ENCODE results near the gene PRKN.

DNA sequence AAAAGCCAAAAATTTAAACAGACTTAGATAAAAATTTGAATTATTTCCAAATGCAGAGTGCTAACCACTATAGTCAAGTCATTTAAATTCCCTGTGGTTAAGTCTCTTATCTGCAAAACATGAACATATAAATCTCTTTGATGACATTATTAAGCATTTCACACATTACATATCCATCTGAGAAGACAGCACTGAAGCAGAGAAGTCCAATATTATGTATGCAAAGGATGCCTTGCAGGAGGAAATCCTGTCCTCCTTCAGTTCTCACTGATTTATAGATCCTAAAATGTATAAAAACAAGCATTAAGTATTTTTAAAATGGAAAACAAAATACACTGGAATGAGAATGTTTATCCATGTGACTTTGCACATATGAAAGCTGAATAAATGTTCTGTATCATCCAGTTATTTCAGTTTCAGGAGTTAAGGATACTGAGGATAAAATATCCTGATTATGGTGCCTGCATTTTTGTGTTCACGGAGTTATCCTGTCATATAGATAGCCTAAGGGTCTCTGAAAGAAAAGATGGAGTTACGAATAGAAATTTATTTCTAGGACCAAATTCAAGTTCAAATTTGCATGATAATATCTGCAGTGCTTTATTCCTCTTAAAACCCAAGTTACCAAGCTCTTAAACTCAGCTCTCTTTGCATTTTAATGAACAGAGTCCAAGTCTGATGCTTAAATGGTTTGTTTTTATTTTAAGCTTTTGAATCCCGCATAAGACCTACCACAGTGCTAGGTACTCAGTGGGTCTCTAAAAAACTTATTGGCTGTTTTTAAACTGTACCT lies 145.4 kb downstream of the PRKN start:
- TF ChIP-seq, protein P1, sequence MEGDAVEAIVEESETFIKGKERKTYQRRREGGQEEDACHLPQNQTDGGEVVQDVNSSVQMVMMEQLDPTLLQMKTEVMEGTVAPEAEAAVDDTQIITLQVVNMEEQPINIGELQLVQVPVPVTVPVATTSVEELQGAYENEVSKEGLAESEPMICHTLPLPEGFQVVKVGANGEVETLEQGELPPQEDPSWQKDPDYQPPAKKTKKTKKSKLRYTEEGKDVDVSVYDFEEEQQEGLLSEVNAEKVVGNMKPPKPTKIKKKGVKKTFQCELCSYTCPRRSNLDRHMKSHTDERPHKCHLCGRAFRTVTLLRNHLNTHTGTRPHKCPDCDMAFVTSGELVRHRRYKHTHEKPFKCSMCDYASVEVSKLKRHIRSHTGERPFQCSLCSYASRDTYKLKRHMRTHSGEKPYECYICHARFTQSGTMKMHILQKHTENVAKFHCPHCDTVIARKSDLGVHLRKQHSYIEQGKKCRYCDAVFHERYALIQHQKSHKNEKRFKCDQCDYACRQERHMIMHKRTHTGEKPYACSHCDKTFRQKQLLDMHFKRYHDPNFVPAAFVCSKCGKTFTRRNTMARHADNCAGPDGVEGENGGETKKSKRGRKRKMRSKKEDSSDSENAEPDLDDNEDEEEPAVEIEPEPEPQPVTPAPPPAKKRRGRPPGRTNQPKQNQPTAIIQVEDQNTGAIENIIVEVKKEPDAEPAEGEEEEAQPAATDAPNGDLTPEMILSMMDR (IDR thresholded peaks at IDR 0.05), result no peak
- no peak for TF ChIP-seq EZH2phosphoT487 (IDR thresholded peaks at IDR 0.05)
- no peak for TF ChIP-seq EZH2 (IDR thresholded peaks at IDR 0.05)

Data from neural progenitor cell (in vitro differentiated cells).